ENCODE measurements around the gene RBMX.
A peak's percentile ranks its signal among the peaks of the same experiment; 100 is the strongest.
"Not testable (repeated sequence)": the region's sequence is repeated elsewhere in the genome, so short reads cannot be mapped to it uniquely, and the experiment has no call there.

RBMX gene

GRCh38 chrX:136880452-136881013 is at the start of gene RBMX:
RBMX (minus strand) TSS chrX:136880725; CDS start chrX:136879427, 1,298 bp downstream.
- DNase-seq (ENCODE audit: low read depth), result peak; percentile 92

- not testable (repeated sequence) for DNase-seq (ENCODE audit: low read depth)
Observed at GRCh38 chrX:136921438-136921837, 40.9 kb upstream of the RBMX start.

GRCh38 chrX:136920001-136920400 is 39.5 kb upstream of the RBMX start:
- DNase-seq (ENCODE audit: low read depth), result no peak

GRCh38 chrX:136916827-136917226 is 36.3 kb upstream of the RBMX start:
- DNase-seq (ENCODE audit: low read depth), result no peak

- not testable (repeated sequence) for DNase-seq (ENCODE audit: low read depth)
Observed at GRCh38 chrX:136911661-136912060, 31.1 kb upstream of the RBMX start.

- no peak for DNase-seq (ENCODE audit: low read depth)
Observed at GRCh38 chrX:136911253-136911652, 30.7 kb upstream of the RBMX start.

- peak; percentile 6 for DNase-seq (ENCODE audit: low read depth)
Observed at GRCh38 chrX:136910565-136911035, 30.1 kb upstream of the RBMX start.

- peak; percentile 94 for DNase-seq (ENCODE audit: low read depth)
Observed at GRCh38 chrX:136909706-136910564, 29.4 kb upstream of the RBMX start.

GRCh38 chrX:136909119-136909705 is 28.7 kb upstream of the RBMX start:
- peak; percentile 85 for DNase-seq (ENCODE audit: low read depth)

GRCh38 chrX:136907621-136908020 is 27.1 kb upstream of the RBMX start:
- no peak for DNase-seq (ENCODE audit: low read depth)

GRCh38 chrX:136906921-136907510 is 26.5 kb upstream of the RBMX start:
- DNase-seq (ENCODE audit: low read depth), result no peak

GRCh38 chrX:136904067-136904466 is 23.5 kb upstream of the RBMX start:
- not testable (repeated sequence) for DNase-seq (ENCODE audit: low read depth)

GRCh38 chrX:136900071-136900470 is 19.5 kb upstream of the RBMX start:
- DNase-seq (ENCODE audit: low read depth), result not testable (repeated sequence)

GRCh38 chrX:136899221-136899620 is 18.7 kb upstream of the RBMX start:
- peak; percentile 39 for DNase-seq (ENCODE audit: low read depth)

GRCh38 chrX:136898752-136899151 is 18.2 kb upstream of the RBMX start:
- DNase-seq (ENCODE audit: low read depth), result not testable (repeated sequence)

- no peak for DNase-seq (ENCODE audit: low read depth)
Observed at GRCh38 chrX:136896121-136896914, 15.8 kb upstream of the RBMX start.

- no peak for DNase-seq (ENCODE audit: low read depth)
Observed at GRCh38 chrX:136892412-136892811, 11.9 kb upstream of the RBMX start.

- not testable (repeated sequence) for DNase-seq (ENCODE audit: low read depth)
Observed at GRCh38 chrX:136890596-136890995, 10.1 kb upstream of the RBMX start.

GRCh38 chrX:136889269-136889668 is 8.7 kb upstream of the RBMX start:
- no peak for DNase-seq (ENCODE audit: low read depth)

GRCh38 chrX:136880003-136880451 is 498 bp downstream of the RBMX start:
- DNase-seq (ENCODE audit: low read depth), result peak; percentile 1

- DNase-seq (ENCODE audit: low read depth), result no peak
Observed at GRCh38 chrX:136879001-136879687, 1.4 kb downstream of the RBMX start.

Measured in fibroblast of gingiva (primary cell).